IMR-90 (cell line): ENCODE measurements around the gene CASP2. TPM values are rescaled to one million over a fixed set of nuclear protein-coding genes. Genes with fewer than 3 reads are reported as not detected.

Experiments used
- ATAC-seq: fragments of 200-7000 bp; cut with Tn5 transposase; 2 replicates; pipeline ENCODE4 v1.9.1; 2020; ENCODE audit warnings: low read depth, mild to moderate bottlenecking, moderate library complexity
- BruUV-seq: library from RNA; stranded (reverse); fragments of 400-500 nt; replicated peaks from 2 replicates; lab custom pipeline; 2021; lab: Mats Ljungman, UMichigan
- CTCF ChIA-PET: fragments of 300-600 bp; formaldehyde crosslinking; extraction: SDS; loops from one replicate; lab custom pipeline; 2021; ENCODE audit warnings: antibody characterized with exemption; lab: Yijun Ruan, JAX
- POLR2A ChIA-PET: fragments of 300-600 bp; sonication (Branson Sonifier 250); formaldehyde crosslinking; loops from one replicate; lab custom pipeline; 2022; ENCODE audit warnings: antibody characterized with exemption; ENCODE audit not compliant: unreplicated experiment; lab: Charles Lee
- DNase-seq: peaks from one replicate; pipeline ENCODE4 v3.0.0; 2013
- H2AFZ ChIP-seq: replicated peaks from 2 replicates; pipeline ENCODE3; 2013; ENCODE audit warnings: low read length, mild to moderate bottlenecking; ENCODE audit not compliant: poor library complexity
- H2AK5ac ChIP-seq: 2 replicates; pipeline ENCODE4 v1.6.1; 2013; ENCODE audit warnings: low read depth, low read length, inconsistent platforms
- H2AK9ac ChIP-seq: replicated peaks from 2 replicates; pipeline ENCODE3; 2013; ENCODE audit warnings: mild to moderate bottlenecking, low read depth, low read length, moderate library complexity; ENCODE audit not compliant: poor library complexity
- H2BK120ac ChIP-seq: 2 replicates; pipeline ENCODE4 v1.6.1; 2013; ENCODE audit warnings: low read depth, low read length, inconsistent platforms
- H2BK15ac ChIP-seq: 3 replicates; pipeline ENCODE4 v1.6.1; 2013; ENCODE audit warnings: low read depth, low read length, inconsistent platforms
- H2BK20ac ChIP-seq: 2 replicates; pipeline ENCODE4 v1.6.1; 2013; ENCODE audit warnings: low read depth, mild to moderate bottlenecking, inconsistent platforms, low read length, moderate library complexity
- H2BK5ac ChIP-seq: 2 replicates; pipeline ENCODE4 v1.6.1; 2013; ENCODE audit warnings: mild to moderate bottlenecking, low read depth, low read length, inconsistent platforms; ENCODE audit not compliant: poor library complexity, severe bottlenecking
- H3K14ac ChIP-seq: replicated peaks from 2 replicates; pipeline ENCODE4 v1.6.1; 2013; ENCODE audit warnings: low read depth, low read length, inconsistent platforms
- H3K18ac ChIP-seq: 2 replicates; pipeline ENCODE4 v1.6.1; 2013; ENCODE audit warnings: low read depth, low read length, control low read depth
- H3K23ac ChIP-seq: 2 replicates; pipeline ENCODE4 v1.6.1; 2013; ENCODE audit warnings: low read depth, low read length, inconsistent platforms
- H3K27ac ChIP-seq: 2 replicates; pipeline ENCODE4 v1.5.1; 2013; ENCODE audit warnings: mild to moderate bottlenecking, control low read depth, low read length; ENCODE audit not compliant: insufficient read depth
- H3K27me3 ChIP-seq: 2 replicates; pipeline ENCODE4 v1.6.1; 2013; ENCODE audit warnings: low read length; ENCODE audit not compliant: control insufficient read depth, insufficient read depth
- H3K36me3 ChIP-seq: 2 replicates; pipeline ENCODE4 v1.6.1; 2013; ENCODE audit warnings: low read length, mixed read lengths; ENCODE audit not compliant: control insufficient read depth, insufficient read depth
- H3K4ac ChIP-seq: 2 replicates; pipeline ENCODE4 v1.6.1; 2013; ENCODE audit warnings: low read depth, low read length, inconsistent platforms
- H3K4me1 ChIP-seq: 2 replicates; pipeline ENCODE4 v1.6.1; 2013; ENCODE audit warnings: low read length, mixed read lengths; ENCODE audit not compliant: control insufficient read depth, insufficient read depth
- H3K4me2 ChIP-seq: 2 replicates; pipeline ENCODE4 v1.6.1; 2013; ENCODE audit warnings: low read depth, mild to moderate bottlenecking, control low read depth, low read length, moderate library complexity
- H3K4me3 ChIP-seq: 2 replicates; pipeline ENCODE4 v1.5.1; 2013; ENCODE audit warnings: low read depth, mild to moderate bottlenecking, control low read depth, low read length, moderate library complexity; ENCODE audit not compliant: insufficient read depth
- H3K56ac ChIP-seq: 2 replicates; pipeline ENCODE4 v1.6.1; 2013; ENCODE audit warnings: low read length, inconsistent platforms; ENCODE audit not compliant: insufficient read depth; ENCODE audit errors: extremely low read depth
- H3K79me1 ChIP-seq, 2 experiments: 2 replicates each; pipeline ENCODE4 v1.6.1; 2013; ENCODE audit warnings: low read length in 2 of 2, inconsistent platforms in 1 of 2, low read depth in 1 of 2
- H3K9ac ChIP-seq: 2 replicates; pipeline ENCODE4 v1.6.1; 2013; ENCODE audit warnings: low read depth, low read length, control low read depth
- H3K9me1 ChIP-seq: 2 replicates; pipeline ENCODE4 v1.6.1; 2013; ENCODE audit warnings: low read length, inconsistent platforms; ENCODE audit not compliant: insufficient read depth
- H3K9me3 ChIP-seq: 2 replicates; pipeline ENCODE4 v1.6.1; 2013; ENCODE audit warnings: low read length; ENCODE audit not compliant: control insufficient read depth, insufficient read depth
- H4K20me1 ChIP-seq: 2 replicates; pipeline ENCODE4 v1.6.1; 2013; ENCODE audit warnings: low read length, inconsistent platforms; ENCODE audit not compliant: insufficient read depth
- H4K5ac ChIP-seq: 2 replicates; pipeline ENCODE4 v1.6.1; 2013; ENCODE audit warnings: mild to moderate bottlenecking, low read depth, low read length, control low read depth
- H4K8ac ChIP-seq, 2 experiments: 2 replicates each; pipeline ENCODE4 v1.6.1; 2013; ENCODE audit warnings: low read depth in 2 of 2, low read length in 2 of 2, control low read depth in 1 of 2, inconsistent platforms in 1 of 2
- H4K91ac ChIP-seq: 2 replicates; pipeline ENCODE4 v1.6.1; 2013; ENCODE audit warnings: low read depth, low read length, inconsistent platforms; ENCODE audit not compliant: insufficient read depth
- CEBPB ChIP-seq: IDR thresholded peaks from 2 replicates; pipeline ENCODE4 v1.6.1; 2012; ENCODE audit warnings: low read depth, low read length, improper control_type of control experiment
- CHD1 ChIP-seq: IDR thresholded peaks from 2 replicates; pipeline ENCODE4 v1.6.1; 2012; ENCODE audit warnings: low read depth, low read length, improper control_type of control experiment
- FOS ChIP-seq: fragments of 150-350 bp; IDR thresholded peaks from 2 replicates; pipeline ENCODE4 v1.6.1; 2016; ENCODE audit warnings: low read depth, low read length
- MAFK ChIP-seq: IDR thresholded peaks from 2 replicates; pipeline ENCODE4 v1.6.1; 2012; ENCODE audit warnings: low read depth, low read length, improper control_type of control experiment
- POLR2A ChIP-seq: IDR thresholded peaks from 2 replicates; pipeline ENCODE4 v1.6.1; 2012; ENCODE audit warnings: mild to moderate bottlenecking, low read depth, low read length
- dilution Hi-C: fragments of 300-500 bp; cut with HindIII; formaldehyde crosslinking; loops from one replicate; pipeline ENCODE4 v1.14.3; 2018; ENCODE audit warnings: low sequenced_read_pairs; ENCODE audit not compliant: unreplicated experiment
- in situ Hi-C: fragments of 300-500 bp; cut with MboI; formaldehyde crosslinking; loops from 3 replicates; pipeline ENCODE4 v1.14.3; 2019; ENCODE audit warnings: low sequenced_read_pairs, inconsistent platforms, mixed read lengths
- intact Hi-C: fragments of 100-400 bp; cut with micrococcal nuclease; formaldehyde crosslinking; loops from 2 replicates; pipeline ENCODE4 v1.10.0; 2022
- polyA plus RNA-seq, 3 experiments: library from polyadenylated mRNA; depleted of rRNA; stranded (reverse); fragments of >200 nt; gene quantifications; 2 replicates each; pipeline ENCODE4 v1.2.3, GENCODE V29; 2012; ENCODE audit warnings: low replicate concordance in 1 of 3
- total RNA-seq: library from RNA; depleted of rRNA; stranded (reverse); fragments of >200 nt; gene quantifications from 2 replicates; pipeline ENCODE4 v1.2.3, GENCODE V29; 2012

Gene CASP2
- total and polyA plus RNA-seq, 2 of the 4 experiments (the other 2 are of a cell fraction) = 15.4 to 25.6 TPM

GRCh38 chr7:143295870-143296269 is 7.7 kb downstream of the CASP2 start:
- TF ChIP-seq CHD1 (no peak), CEBPB (no peak), FOS (peak; percentile 40; the same call in 1 of the 2 replicates), MAFK (peak; percentile 44), POLR2A (no peak)
- Histone ChIP-seq H4K5ac (no peak overlapping the region), H3K36me3 (peaks cover 42% of the 10 kb centered on the region), H3K79me1 (peaks cover 13 to 48% of the 10 kb centered on the region in 2 experiments; a peak in 3 of 4 replicates), H4K20me1 (peaks cover 13% of the 10 kb centered on the region), H3K4ac (0 out of 2 replicates have a peak overlapping the region, but pooled peaks have one; percentile 4), H3K56ac (no peak overlapping the region), H3K18ac (0 out of 2 replicates have a peak overlapping the region, but pooled peaks have one; percentile 5), H3K9me3 (no peaks in the 10 kb centered on the region), H4K91ac (no peak overlapping the region), H2BK15ac (no peak overlapping the region), H3K27me3 (no peaks in the 10 kb centered on the region), H3K9ac (no peak overlapping the region), H2BK120ac (no peak overlapping the region), H2BK20ac (0 out of 2 replicates have a peak overlapping the region, but pooled peaks have one; percentile 1), H3K27ac (peak overlapping the region; percentile 21), H3K4me2 (no peak overlapping the region), H2AFZ (no peak overlapping the region), H3K4me3 (no peak overlapping the region), H3K23ac (no peak overlapping the region; the same call in 1 of the 2 replicates), H2BK5ac (no peak overlapping the region), H2AK9ac (no peak overlapping the region), H3K4me1 (peaks cover 16% of the 10 kb centered on the region), H3K9me1 (peaks cover 15% of the 10 kb centered on the region), H2AK5ac (0 out of 2 replicates have a peak overlapping the region, but pooled peaks have one; percentile 17), H4K8ac (no peak overlapping the region), H3K14ac (0 out of 2 replicates have a peak overlapping the region, but pooled peaks have one; percentile 11)
- in situ Hi-C loops (loop anchor here (5.0 kb wide), 1 partner anchor 71 kb away; no protein-coding TSS in a partner anchor), intact Hi-C loops (no loop called here), dilution Hi-C loops (no loop called here)
- ChIA-PET POLR2A (interaction anchor here (0.6 kb wide), 1 partner anchor 9 kb away, joined by 6 read pairs; no protein-coding TSS in a partner anchor), CTCF (interaction anchor here (0.7 kb wide), 1 partner anchor 84 kb away, joined by 3 read pairs; no protein-coding TSS in a partner anchor)
- peak; percentile 91 for DNase-seq
- BruUV-seq = no TSS peak
- ATAC-seq = peak; percentile 67
